Stimulated activated CD8-positive, alpha-beta memory T cell treated with anti-CD3 and anti-CD28 coated beads, Interleukin-7, amount 100 ng/mL, for 24 hours (primary cell): ENCODE data around the gene TBXA2R.
"Not testable (repeated sequence)": the region's sequence is repeated elsewhere in the genome, so short reads cannot be mapped to it uniquely, and the experiment has no call there.

Experiments
- DNase-seq: peaks from one replicate; pipeline ENCODE4 v3.0.0-alpha.2; 2020; ENCODE audit warnings: low read depth

Gene TBXA2R

DNA sequence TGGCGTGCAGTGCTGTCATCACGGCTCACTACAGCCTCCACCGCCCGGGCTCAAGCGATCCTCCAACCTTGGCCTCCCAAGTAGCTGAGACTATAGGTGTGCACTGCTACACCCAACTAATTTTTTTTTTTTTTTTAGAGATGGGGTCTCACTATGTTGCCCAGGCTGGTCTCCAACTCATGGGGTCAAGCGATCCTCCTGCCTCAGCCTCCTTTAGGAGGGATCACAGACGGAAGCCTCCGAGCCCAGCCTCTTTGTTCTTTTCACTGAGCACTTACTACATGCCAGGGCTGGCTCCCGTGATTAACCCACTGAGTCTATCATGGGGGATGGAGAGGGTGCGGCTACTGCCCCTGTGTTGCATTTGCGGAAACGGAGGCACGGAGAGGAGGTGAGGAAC is 32.8 kb upstream of the TBXA2R start:
- DNase-seq = no peak

DNA sequence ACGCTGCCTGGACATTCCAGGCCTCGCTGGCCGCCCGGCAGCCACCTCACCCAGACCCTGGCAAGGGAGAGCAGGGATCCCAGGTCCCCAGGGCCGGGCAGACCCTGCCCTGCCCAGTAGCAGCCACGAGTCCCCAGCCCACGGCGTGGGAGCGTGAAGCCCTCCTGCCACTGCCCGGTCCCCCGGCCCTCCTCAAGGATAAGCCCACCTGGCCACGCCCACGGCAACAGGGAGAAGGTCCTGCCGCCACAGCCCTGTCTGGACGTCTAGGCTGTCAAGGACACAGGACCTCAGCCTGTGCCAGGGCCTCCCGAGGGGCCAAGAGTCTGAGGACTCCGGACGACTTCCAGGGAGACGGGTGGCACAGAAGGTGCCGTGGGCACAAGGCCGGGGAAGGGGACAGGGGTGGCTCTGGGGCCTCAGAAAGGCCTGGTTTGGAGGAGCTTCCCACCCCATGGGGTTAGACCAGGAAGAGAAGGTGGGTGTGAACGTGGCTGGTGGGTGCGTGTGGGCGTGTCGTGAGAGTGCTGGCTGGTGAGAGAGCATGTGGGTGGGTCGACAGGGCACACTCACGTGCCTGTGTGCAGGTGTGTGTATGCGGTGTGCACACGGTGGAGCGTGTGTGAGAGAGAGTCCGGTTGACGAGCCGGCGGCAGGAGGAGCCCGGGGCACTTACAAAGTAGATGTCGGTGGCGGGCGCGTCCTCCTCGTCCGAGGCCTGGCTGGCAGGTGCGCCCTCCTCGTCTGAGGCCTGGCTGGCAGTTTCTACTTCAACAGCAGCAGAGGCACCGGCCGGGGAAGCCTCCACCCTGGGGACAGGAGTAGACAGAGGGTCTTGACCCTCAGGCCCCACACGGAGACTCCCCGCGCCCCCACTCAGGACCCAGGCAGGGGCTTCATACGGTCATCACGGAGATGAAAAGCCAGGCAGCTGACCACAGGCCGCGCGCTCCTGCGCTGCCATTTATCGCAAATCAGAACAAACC is 31.8 kb upstream of the TBXA2R start:
- no peak for DNase-seq

DNA sequence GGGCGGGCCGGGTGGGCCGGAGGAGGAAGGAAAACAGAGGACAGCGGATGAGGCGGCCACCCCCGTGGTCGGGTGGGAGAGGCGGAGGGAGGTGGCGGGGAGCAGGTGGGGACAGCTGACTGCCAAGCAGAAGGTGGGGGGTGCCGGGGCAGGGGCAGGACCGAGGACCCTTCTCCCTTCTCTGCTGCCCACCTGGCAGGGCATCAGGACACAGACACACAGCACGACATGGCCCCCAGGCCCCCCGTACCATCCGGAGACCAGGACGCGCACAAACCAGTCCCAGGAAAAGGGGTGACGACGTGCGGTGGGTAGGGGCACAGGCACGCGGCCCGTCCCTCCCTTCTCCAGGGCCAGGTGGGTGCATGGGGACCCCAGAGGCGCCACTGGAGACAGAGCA is 30.9 kb upstream of the TBXA2R start:
- DNase-seq = no peak

DNA sequence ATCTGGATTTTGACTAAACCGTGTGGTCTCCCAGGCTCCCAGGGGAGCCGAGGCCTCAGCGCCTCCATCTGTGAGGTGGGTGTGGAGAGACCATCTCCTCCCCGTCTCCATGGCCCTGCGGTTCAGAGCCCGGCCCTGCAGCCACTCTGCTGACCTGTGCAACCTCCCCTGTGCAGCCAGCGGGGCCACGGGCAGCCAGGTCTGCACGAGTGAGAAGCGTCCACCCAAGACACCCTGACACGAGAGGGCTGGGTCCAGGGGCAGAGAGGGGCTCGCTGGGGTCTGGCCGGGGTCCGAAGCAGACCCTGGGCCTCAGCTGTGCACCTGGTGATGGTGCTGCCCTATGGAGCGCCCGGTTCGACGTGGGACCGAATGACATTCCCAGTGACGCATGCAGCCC is 30.3 kb upstream of the TBXA2R start:
- no peak for DNase-seq

DNA sequence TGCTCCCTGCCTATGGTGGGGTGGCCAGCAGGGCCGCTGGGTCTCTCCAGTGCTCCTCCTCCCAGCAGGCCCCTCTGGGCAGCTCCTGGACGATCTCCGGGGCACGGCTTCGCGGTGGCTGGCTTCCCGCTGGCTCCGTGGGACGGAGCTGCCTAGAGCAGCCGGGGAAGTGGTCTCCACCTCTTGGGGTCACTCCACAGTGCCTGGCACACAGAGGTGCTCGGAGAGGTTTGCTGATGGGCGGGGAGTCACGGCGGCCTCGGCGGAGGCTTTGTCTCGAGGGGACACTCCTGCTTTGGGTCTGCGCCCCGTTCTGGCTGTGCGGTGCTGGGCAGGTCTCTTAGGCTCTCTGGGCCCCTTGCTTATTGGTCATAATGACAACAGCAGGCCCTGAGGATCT is 29.8 kb upstream of the TBXA2R start:
- DNase-seq = no peak

DNA sequence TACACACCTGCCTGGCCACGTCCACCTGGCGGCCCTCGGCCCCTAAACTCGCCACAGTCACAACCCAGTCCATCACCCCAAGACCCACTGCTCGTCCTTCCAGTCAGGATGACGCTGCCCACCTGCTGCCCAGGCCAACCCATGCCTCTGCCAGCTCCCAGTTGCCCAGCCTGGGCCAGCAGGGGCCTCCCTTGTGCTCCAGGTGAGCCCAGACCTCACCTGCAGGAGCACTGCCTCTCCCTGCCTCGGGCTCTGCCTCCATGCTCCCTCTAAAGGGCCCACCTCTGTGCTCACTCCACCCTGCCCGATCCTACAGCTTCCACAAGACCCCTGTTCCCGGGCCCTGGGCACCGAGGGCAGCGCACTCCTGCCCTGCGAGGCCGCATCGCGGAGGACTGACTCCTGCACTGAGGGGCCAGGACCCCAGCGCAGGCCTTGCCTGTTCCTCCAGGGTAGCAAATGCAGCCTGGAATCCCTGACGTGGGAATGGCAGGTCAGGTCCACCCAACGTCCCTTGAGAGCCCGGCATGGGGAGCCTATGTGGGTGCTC is 27.9 kb upstream of the TBXA2R start:
- DNase-seq = no peak

DNA sequence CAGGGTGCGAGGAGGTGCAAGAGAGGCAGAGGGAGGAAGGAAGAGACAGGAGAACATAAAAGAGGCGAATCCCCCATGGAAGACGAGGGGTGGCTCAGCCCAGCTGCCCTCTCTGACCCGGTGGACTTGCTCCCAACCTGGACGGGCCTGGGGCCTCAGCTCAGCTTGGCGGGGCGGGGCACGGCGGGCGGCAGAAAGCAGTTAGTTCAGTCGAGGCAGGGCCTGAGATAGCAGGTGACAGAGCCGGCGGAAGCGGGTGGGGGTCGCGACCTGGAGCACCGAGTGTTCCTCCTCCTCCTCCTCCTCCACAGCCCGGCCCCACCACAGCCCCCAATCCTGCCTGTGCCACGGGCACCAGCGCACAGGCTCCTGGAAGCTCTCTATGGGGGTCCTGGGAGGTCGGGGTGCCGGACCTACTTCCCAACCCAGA is 26.9 kb upstream of the TBXA2R start:
- no peak for DNase-seq

DNA sequence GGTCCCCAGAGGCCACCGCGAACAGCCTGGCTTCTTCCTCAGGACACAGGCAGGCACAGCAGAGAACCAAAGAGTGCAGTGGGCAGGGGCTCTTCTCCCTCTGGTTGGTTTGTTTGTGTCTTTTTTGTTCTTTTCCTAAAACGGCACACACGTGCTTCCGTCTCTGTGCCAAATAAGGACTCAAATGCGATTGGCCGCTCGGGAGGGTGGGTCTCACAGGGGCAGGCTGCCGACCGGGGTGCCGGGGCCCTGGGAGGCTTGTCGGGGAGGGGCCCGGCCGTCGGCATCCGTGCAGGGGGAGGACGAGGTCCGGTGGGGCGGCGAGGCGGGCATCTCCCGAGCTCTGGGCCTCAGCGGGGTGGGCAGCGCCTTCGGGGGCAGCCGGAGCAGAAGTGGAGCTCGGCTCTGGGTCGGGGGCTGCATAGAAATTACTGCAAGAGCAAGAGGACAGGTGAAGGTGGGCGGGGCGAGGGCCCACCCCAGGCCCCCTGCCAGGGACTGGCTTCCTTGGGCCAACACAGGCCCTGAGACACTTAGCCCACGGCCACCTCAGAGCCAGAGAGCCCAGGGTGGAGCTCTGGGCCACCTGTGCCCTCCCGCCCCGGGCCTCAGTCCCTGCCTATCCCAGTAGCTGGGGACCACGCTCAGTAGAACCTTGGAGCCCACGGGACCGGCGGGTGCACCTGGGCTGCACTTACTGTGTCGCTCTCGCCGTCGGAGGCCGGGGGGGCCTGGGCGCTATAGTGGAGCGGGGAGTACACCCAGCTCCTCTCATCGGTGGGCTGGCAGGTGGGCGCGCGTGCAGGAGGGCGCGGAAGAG is 26.3 kb upstream of the TBXA2R start:
- DNase-seq = no peak

DNA sequence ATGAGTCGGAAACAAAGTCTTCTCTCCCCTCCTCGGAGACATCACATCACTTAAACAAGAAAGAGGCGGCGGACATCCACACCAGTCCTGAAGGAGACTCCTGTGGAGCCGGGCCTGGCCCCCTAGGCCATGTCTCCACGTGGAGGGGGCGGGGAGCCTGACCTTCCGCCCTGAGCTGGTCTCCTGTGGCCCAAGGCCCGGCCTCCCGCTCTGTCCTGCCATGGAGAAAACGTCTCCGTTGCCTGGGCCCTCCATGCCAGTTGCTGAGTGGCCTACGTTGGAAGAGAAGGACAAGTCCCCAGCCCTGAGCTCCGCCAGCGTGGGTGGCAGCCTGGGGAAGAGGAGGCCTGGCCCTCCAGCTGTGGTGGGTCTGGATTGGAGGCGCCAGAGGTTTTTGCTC is 25.4 kb upstream of the TBXA2R start:
- no peak for DNase-seq

DNA sequence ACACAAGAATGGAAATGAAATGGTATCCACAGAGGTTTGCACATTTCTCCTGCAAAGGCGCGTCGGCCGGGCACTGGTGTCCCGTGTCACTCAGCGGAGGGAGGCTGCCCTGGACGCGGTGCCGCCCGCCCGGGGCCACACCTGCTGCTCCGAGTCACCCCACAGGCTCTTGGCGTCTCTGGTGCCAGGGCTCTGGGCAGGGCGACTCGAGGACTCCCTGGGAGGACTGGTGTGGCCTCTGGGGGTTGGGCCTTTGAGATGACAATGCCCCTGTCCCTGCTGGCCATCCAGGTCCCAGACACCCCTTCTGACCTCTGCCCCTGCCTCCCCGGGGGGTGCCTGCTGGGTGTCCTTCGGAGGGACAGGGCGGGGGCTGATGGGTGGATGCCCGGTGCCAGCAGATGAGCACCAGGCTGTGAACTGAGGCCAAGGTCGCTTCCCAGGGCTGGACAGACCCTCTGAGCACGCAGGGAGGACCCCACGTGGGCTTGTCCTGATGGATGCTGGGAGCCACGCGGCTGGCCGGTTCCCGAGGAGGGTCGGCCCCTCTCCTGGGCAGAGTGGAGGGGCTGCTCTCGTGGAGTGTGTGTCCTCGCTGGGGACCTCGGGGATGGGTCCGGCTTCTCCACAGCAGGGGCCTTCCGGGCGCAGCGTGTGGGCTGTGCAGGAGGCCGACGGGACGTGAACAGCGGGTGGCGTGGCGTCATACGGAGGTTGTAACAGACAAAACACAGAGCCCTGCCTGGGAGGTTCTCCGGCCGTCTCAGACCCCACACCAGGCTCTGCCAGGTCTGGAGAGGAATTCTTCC is 24.6 kb upstream of the TBXA2R start:
- no peak for DNase-seq

DNA sequence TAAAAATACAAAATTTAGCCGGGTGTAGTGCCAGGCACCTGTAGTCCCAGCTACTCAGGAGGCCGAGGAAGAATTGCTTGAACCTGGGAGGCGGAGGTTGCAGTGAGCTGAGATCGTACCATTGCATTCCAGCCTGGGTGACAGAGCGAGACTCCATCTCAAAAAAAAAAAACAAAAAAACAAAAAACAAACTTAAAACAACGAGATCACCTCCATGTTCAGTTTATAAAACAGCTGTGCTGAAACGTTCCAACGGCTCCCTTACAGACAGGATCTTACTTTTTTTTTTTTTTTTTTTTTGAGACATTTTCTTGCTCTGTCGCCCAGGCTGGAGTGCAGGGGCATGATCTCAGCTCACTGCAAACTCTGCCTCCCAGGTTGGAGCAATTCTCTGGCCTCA is 22.1 kb upstream of the TBXA2R start:
- DNase-seq = not testable (repeated sequence)

DNA sequence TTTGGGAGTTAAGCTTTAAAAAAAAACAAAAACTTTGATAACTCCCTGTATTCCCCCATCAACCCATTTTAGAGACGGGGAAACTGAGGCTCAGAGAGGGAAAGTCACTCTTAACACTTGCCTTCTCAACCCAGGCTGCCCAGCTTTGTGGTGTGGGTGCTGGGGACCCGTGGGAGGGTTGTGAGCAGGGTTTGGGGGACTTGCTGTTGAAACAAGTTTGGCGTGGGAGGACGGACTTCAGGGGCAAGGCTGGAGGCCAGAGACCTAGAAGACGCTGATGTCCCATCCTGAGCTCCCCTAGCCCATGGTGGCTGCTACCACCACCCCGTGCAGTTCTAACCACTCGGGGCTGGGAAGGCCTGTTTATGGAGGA is 20.7 kb upstream of the TBXA2R start:
- no peak for DNase-seq

DNA sequence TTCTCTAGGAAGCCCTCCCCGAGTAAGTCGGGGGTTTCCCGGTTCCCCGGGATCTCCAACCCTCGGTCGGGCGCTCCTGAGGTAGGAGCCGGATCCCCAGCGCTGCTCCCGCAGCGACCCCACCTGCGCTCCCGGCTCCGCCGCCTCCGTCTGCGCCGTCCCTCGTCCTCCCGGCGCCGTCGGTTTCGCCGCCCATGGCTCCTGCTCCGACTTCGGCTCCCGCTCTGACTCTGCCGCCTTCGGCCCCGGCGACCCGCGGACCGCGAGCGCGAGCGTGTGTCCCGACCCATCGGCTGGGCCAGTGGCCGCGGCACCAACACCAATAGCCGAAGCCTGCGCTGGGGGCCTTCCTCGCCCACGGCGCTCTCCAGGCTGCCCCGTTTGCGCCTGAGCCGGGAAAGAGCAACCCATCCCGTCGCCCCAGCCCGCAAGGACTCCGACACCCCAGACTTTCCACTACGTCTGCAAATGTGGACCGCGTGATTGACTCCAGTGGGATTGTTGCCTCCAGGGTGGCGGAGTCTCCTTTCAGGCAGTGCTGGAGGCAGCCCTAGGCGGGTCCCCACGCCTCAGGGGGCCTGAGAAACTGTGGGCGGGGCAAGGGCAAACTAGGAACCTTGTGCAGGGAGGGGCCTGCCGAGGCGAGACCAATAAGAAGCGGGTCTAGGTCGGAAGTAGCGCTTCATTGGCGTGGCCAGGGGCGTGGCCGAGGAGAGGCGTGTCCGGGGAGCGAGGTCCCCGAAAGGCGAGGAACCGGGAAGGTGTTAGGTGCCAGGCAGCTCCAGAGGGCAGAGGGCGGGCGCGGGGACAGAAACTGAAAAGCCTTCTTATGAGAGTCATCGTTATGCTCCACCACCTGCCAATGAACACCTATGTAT is 20.0 kb upstream of the TBXA2R start, which contains the start of gene CACTIN:
Gene CACTIN, minus strand, starts transcription at position 318 of the 878 bp plus-strand sequence. Its CDS starts 28 bp downstream, at position 290.
- peak; percentile 97 for DNase-seq

DNA sequence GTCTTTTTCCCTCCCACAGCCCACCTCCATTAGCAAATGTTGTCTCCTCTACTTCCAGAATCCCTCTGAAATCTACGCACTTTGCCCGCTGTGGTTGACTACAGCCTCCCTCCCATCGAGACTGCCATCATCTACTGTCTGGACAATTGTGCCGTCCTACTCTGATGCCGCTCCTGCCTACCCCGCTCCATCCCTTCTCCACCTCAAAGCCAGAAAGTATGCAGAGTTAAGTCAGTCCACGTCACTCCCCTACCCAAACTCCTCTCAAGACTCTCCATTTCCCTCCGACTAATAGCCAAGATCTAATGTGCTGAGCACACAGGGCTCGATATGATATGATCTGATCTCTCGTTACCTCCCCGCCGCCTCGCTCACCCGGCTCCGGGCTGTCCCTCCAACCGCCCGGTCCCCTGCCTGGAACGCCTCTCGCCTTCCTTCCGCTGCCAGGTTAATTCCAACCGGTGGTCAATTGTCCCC is 19.4 kb upstream of the TBXA2R start:
- DNase-seq = no peak

DNA sequence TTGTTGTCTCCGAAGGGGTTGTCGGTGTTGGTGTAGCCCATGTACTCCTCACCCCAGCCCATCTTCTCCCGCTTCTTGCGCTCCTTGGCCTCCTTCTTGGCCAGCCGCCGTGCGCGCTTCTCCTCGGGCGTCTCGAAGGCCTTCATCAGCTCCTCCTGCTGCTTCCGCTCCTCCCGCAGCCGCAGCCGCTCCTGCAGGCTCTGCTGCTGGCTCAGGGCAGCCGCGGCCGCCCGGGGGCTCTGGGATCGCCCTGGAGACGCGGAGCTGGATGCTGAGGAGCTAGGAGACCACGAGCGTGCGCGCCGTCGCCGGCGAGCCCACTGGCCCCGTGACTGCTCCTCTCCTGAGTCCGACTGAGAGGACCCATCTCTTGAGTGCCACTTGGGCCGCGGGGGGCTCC is 17.0 kb upstream of the TBXA2R start:
- no peak for DNase-seq

DNA sequence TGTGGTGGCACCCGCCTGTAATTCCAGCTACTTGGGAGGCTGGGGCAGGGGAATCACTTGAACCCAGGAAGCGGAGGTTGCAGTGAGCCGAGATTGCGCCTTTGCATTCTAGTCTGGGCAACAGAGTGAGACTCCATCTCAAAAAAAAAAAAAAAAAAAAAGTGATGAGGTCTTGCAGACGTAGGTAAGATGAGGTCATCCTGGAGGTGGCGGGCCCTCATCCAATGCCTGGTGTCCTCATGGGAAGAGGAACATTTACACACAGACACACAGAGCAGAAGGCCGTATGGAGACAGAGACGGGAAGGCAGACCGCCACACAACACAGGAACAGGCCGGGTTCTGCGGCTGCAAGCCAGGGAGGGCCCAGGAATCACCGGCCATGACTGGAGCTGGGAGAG is 15.5 kb upstream of the TBXA2R start:
- DNase-seq = no peak

DNA sequence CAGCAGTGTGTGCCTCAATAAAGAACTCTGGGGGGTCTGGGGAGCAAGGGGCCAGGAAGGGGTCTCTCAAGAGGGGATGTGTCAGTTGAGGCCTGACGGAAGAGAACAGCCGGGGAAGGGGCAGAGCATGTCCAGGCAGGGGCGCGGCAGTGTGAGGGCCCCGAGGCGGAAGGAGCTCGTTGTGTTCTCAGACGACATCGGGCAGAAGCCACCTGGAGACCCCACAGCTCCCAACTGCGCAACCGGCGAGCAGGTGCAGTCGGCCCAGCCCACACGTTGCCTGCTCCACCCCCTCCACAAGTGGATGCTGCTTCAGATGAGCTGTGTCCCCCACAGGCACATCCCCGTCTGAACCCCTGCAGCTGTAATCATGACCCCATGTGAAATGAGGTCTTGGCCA is 15.0 kb upstream of the TBXA2R start:
- no peak for DNase-seq

DNA sequence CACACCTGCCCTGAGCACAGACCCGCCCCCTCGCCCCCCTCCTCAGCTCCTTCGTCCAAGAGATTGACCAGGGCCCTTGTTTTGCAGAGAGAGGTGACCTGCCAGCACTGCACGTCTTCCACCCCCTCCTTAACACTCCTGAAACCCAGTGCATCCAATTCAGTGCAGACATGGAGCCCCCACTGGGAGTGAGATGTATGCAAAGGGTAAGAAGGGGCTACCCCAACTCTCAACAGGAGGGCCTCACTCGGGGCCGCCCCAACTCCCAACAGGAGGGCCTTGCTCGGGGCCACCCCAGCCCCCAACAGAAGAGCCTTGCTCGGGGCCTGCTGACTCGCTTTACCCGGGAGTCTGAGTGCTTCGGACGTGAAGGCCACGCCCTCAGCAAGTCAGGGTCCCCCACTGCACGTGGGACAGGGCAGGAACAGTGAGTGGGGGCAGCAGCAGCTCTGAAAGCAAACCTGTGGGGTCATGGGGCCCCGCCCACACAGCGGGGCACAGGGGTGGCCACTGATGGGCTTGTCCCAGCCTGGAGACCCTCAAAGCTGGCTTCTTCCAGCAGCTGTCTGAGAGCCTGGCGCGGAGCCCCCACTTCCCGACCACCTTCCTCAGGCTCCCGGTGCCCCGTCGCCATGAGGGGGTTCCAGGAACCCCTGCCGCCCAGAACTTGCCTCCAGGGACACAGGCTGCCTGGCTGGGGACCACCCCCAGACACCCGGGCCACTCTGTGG is 14.3 kb upstream of the TBXA2R start:
- DNase-seq = no peak

DNA sequence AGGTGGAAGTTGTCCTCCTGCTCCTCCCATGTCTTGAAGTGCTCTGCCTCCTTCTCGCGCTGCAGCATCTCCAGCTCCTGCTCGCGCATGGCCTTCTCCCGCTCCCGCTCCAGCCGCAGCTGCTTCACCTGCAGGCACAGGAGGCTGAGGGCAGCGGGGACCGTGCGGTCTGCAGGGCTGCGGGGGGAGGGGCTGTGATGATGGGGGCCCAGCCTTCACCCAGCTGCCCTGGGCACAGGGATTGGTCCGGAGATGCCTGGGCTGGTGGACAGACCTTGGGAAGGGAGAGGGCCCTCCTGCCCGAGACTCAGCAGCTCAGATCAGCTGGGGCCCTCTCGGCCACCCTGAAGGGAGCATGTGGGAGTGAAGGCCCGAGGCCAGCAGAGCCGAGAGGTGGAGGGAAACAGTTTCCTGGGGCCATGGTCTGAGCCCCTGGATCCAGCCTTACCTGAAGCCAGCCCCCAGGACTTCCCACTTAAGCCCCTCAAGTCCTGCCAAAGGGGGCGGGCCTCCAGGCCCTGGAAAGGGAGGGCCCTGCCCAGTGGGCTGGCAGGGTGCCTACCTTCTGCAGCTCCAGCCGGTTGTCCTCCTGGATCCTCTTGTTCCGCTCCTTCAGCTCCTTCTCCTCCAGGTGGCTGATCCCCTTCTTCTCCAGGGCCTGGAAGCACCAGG is 13.6 kb upstream of the TBXA2R start:
- DNase-seq = no peak
